Activated CD8-positive, alpha-beta memory T cell treated with anti-CD3 and anti-CD28 coated beads for 36 hours (primary cell): ENCODE data around the gene SUGCT. TPM values are rescaled to one million over a fixed set of nuclear protein-coding genes. Genes with fewer than 3 reads are reported as not detected.

Experiments
- CTCF ChIA-PET: fragments of 350-600 bp; sonication (Branson Sonifier 250); formaldehyde crosslinking; loops from one replicate; lab custom pipeline; 2021; ENCODE audit warnings: antibody characterized with exemption; lab: Charles Lee
- POLR2A ChIA-PET: fragments of 350-600 bp; sonication (Branson Sonifier 250); formaldehyde crosslinking; loops from one replicate; lab custom pipeline; 2021; ENCODE audit warnings: antibody characterized with exemption; lab: Charles Lee
- total RNA-seq, 2 experiments: library from RNA; stranded (reverse); gene quantifications; one replicate each; pipeline ENCODE4 v1.2.3, GENCODE V29; 2021

SUGCT gene
- total RNA-seq, 2 experiments from 2014 or later, result 1.1 to 1.3 TPM

DNA sequence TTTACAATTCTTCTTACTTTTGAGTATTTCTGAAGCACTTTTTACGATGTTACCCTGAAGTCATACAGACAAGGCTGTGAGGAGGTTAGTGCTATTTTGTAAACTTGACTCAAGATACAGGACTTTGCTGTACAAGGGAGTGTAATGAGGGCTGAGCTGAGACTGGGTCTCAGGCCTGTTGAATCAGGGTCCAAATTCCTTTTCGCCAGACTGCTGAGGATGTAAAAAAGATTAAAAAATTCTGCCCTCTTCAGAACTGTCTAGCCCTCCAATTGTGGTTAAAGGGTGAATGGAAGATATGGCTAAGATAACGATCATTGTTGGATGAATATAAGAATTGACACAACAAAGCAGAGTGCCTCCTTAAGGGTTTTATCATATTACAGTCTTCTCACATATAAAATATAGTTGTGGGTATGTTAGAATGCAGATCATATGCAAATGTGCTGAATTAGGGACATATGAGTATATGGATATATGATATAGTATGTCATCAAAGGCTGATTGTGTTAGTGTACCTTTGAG, 165.4 kb downstream of the SUGCT start:
- CTCF ChIA-PET, result interaction anchor here (0.6 kb wide), 1 partner anchor 417 kb away, joined by 4 read pairs; no protein-coding TSS in a partner anchor
- POLR2A ChIA-PET, result no interaction called here

DNA sequence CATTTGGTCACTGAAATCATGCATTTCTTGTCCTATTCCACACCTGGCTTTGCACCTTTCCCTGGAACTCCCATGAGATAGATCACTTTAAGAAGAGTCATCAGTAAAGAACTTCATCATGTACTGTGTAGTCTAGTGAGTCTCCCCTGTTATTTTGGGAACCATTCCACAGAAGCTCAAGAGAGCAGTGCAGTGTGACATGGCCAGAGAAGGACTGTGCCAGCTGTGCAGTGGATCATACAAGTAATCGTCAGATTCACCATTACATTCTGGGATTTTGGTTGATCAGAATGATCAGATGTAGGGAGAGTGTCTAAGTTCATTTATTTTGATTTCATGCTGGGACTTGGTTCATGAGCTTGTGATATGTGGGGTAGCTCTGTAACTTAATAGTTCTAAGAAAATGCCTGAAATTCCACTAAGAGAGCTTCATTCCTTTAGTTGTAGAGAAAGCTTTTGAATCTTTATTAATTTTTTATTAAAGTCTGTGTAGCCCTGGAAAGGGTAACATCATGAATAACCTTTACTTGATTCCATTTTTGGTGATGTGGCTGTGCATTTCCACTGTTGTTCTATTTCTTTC, 166.8 kb downstream of the SUGCT start:
- ChIA-PET POLR2A (no interaction called here), CTCF (no interaction called here)

DNA sequence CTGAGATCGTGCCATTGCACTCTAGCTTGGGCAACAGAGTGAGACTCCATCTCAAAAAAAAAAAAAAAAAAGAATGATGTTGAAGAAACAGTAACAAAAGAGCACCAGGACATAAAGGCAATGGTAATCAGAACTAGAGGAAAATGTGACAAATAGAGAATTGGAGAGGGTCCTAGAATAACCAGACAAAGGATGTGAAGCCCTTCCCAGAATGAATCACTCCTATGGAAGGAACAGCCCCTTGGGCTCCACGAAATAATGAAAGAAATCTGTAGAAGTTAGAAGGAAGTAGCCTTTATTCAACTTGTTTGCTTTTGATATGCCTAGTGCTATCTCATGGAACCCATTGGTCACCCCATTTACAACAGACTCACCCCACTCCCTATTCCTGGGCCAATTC, 169.2 kb downstream of the SUGCT start:
- POLR2A ChIA-PET, result no interaction called here

DNA sequence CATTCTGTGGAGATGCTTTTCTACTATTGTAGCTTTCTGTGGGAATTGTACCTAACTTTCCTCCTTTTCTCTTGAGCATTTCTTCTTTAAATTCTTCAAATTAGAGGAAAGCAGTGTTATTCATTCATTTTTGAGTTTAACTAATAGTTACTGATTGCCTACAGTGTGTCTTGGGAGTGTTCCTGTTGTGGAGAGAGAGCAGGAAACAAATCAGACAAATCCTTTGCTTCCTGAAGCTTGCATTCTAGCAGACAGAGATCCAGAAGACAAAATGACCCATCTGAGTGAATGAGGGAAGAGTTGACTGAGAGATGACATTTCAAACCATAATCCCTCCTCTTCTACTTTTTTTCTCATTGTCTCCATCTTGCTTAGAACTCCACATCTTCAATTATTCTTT, 170.4 kb downstream of the SUGCT start:
- POLR2A ChIA-PET, result no interaction called here
- CTCF ChIA-PET, result no interaction called here

More for the DNA sequence above, 169.2 kb downstream of the SUGCT start:
- CTCF ChIA-PET, result no interaction called here

DNA sequence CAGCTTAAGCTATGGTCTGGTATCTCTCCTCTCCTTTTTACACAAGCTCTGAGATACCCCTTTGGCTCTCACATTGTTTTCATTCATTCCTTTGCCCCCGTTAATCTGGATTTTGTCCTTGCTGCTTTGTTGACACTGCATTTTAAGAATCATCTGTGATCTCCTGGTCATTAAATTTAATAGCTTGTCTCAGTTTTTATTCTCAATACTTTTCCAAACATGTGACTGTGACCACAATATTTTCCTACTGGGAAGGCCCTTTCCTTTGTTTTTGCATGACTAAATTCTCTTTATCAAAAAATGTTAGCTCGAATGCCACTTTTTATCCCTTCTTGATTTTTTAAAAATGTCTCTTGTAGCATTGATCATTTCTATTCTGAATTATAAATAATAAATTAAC, 171.2 kb downstream of the SUGCT start:
- ChIA-PET POLR2A (no interaction called here), CTCF (no interaction called here)

DNA sequence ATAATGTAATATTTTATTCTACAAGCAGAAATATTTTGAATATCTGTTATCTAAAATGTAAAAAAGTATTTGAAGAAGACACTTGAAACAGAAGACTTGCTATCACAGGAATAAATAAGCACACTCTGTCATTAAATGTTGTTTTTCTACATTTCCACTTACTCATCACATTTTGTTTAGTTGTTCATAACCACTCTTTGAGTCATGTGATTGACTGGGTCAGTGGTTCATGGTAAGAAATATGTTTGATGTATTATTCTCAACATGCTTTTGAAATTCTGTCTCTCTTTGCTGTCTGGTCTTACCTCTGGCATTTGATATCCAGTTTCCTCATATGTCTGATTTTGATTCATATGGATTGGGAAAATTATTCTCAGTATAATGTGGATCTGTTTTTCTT, 171.8 kb downstream of the SUGCT start:
- CTCF ChIA-PET, result no interaction called here

DNA sequence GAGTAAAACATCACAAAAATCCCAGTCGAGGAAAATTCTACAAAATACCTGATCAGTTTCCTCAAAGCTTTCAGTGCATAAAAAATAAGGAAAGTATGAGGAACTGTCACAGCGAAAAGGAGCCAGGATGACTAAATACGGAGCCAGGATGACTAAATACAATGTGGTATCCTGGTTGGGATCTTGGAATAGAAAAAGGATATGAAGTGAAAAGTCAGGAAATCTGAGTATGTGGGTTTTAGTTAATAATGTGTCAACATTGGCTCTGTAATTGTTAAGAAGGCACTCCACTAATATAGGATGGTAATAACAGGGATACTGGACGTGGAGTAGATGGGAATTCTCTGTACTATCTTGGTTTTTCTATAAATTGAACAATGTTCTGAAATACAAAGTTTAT, 175.5 kb downstream of the SUGCT start:
- POLR2A ChIA-PET, result no interaction called here
- CTCF ChIA-PET, result no interaction called here

More for the DNA sequence above, 171.8 kb downstream of the SUGCT start:
- POLR2A ChIA-PET, result no interaction called here

DNA sequence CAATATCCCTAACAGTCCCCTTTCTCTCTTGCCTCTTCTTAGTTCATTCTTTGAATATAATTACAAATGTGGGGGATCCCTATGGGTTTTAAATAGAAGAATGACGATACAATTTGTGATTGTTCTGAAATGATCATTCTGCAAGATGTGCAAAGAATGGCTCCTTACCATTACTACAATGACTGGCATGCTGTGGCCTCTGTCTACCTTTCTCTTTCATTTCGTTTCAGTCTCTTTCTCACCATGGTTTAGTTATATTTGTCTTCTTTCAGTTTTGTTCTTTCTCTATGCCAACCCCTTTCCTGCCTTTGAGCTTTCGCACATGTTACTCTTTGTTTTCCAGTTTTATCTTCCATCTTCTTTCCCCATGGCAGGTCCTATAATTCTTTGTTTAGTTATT, 176.5 kb downstream of the SUGCT start:
- ChIA-PET POLR2A (no interaction called here), CTCF (no interaction called here)

DNA sequence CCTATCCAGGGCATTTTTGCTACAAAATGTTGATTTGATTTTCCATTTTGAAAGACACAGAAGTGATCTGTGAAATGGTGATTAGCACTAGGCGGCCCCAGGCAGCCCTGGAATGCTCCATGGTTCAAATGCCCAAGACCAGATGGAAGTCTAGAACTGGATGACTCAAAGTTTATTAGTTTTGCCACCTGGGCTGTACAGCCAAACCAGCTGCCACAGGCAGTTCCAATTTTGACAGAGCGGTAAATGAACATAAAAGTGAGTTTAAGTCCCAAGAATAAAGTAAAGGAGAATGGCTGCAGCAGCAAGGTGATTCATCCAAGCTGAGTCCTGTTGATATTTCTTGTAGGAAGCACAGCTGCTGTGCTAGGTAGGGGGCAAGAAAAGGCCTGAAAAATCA, 180.5 kb downstream of the SUGCT start:
- CTCF ChIA-PET, result no interaction called here

DNA sequence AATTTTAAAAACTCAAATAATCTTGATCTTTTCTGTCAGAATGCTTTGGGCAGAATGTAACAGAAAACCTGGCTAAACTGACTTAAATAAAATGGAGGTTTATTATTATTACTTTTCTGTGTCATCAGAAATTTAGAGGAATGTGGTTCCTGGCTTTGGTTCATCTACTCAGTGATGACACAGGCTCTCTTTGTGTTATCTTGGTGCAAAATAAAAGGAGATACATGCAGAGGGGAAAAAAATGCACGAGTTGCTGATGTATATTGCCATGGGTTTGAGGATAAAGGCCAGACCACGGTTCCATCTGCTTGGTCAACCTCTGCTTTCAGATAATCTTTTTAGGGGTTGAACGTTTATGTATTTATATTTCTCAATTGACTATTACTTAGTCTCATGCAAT, 181.4 kb downstream of the SUGCT start:
- CTCF ChIA-PET, result no interaction called here
- POLR2A ChIA-PET, result no interaction called here

More for the DNA sequence above, 180.5 kb downstream of the SUGCT start:
- POLR2A ChIA-PET, result no interaction called here

DNA sequence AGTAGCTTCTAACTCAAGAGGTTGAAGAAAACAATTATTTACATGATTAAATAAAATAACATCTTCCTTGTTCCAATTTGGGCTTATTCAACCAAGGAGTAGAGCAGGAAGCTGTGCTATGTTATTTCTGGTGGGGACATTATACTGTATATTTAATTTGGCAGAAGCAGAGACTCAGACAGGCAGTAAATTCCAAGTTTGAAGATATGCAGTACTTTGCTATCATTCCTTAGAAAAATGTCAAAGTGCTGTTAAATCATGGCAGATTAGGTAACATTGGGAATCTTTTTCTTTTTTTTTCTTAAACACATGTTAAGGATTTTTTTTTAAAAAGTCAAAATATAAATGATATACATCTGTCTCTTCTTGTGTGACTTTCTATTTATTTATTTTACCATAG, 190.1 kb downstream of the SUGCT start:
- CTCF ChIA-PET, result no interaction called here
- POLR2A ChIA-PET, result no interaction called here

DNA sequence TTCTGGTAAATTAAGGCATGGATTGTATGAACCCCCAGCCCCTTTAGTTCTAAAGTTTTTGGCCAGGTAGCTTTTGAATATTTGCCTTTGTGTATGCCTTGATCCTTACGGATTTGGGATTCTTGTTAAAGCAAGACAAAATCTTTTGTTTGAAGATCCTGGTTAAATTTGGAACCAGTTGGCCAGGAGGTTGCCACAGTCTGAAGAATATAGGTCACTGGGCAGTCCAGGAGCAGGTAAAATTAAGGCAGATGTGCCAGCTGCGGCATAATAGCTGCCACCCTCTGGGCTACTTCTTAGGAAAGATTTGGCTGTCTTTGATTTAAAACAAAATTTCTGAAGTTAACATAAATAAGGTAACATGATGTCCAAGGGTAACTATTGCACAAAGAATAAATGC, 192.3 kb downstream of the SUGCT start:
- ChIA-PET POLR2A (no interaction called here), CTCF (no interaction called here)

DNA sequence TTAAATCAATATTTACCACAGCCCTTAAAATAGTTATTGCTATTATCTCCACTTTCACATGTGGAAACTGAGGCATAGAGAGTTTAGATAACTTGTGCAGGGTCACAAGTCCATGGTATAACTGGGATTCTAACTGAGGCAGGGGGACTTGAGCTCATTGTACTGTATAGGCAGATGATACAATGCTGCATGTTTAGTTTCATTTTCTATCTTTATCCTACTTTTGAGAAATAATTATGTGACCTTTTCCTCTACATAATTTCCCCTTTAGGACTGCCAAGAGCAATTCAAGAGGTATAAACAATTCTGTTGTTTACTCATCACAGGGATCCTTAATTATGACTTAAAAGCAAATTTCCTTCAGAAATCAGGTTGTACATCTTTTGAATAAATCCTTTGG, 193.1 kb downstream of the SUGCT start:
- ChIA-PET CTCF (no interaction called here), POLR2A (no interaction called here)

DNA sequence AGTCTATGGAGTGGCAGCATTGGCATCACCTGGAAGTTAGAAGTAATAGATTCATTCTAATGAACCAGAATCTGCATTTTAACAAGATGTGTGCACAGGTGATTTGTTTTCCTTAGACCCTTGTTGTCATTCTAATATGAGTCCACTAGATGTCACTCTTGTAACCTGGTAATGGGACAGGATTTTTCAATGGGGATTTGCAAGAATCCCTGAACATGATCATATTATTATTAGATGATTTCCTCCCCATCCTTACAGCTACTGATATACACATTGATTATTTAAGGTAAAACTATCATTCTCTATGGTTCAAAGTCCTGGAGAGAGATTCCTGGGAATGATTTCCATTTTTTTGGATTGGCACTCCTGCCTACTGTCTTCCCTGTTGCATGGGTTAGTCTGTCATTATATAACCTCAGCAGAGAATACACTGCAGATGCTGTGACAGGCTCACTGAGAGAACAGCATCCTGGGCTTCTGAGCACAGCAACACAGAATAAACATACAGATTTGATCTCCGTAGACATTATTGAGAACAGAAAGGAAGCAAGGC, 194.9 kb downstream of the SUGCT start:
- POLR2A ChIA-PET, result no interaction called here

DNA sequence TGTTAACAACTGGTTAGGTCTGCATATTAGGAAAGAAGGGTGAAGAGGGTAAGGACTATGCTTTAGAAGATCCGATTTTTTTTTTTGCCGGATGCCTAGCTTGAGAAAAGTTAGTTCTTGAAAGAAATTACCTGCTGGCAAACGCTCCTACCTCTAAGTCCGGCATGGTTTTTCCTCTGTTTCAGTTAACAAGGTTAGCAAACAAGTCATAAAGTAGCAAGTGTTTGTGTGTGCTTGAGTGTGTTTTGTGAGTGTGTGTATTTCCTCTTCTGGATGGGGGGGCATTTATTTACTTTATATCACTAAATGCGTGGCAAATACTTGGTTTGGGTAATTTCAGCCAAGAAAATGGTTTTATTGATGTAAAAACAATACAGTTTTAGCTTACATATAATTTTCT, 195.6 kb downstream of the SUGCT start:
- ChIA-PET CTCF (no interaction called here), POLR2A (no interaction called here)

More for the DNA sequence above, 194.9 kb downstream of the SUGCT start:
- CTCF ChIA-PET, result no interaction called here

DNA sequence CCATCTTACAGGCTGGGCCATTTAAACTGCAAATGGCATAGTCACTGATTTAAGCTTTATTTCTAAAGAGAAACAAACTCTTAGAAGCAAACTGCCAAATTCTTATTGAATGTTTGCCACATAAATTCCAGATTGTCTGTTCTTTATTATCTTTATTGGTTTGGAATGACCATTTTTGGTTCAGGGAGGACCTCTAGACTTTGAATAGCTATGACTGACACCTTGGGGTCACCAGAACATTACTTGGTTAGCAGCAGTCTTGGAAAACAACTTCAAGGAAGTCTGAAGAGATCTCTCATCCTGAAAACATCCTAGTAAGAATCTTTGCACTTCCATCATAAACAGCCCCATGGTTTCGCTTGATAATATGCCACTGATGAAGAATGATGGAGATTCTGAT, 197.1 kb downstream of the SUGCT start:
- ChIA-PET POLR2A (no interaction called here), CTCF (no interaction called here)

DNA sequence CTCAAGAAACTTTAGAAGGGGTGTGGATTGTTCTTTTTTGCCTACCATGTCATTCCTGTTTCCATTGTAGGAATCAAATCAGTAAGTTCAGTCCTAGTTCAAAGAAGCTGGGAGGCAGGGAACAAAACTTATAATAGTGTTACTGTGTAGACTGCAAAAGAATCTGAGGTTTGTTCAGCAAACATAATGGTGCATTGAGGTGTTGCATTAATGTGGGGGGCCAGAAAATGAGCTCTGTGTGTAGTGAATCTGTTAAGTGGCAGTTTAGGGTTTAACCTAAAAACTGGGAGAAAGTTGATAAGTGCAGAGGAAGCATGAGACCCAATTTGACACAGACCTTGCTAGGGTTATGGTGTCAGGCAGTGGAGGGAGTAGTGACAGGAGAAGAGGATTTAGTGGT, 197.7 kb downstream of the SUGCT start:
- ChIA-PET CTCF (no interaction called here), POLR2A (no interaction called here)

DNA sequence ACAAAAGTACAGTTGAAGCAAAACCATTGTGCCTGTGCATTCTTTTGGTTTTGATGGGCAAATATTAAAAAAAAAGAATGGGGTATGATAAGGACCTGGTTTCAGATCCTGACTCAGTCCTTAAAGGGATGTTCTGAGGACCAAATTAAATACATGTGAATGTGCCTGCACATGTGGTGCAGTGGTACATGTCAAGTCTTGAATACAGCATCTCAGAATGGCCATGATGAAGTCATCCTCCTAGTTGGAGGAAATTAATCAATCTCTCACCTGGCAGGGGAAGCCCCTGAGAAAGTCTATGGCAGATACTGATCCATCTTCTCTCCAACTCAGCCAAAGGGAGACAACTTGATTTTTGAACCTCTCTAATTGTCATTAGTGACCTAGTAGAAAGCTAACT, 207.0 kb downstream of the SUGCT start:
- ChIA-PET POLR2A (no interaction called here), CTCF (no interaction called here)

DNA sequence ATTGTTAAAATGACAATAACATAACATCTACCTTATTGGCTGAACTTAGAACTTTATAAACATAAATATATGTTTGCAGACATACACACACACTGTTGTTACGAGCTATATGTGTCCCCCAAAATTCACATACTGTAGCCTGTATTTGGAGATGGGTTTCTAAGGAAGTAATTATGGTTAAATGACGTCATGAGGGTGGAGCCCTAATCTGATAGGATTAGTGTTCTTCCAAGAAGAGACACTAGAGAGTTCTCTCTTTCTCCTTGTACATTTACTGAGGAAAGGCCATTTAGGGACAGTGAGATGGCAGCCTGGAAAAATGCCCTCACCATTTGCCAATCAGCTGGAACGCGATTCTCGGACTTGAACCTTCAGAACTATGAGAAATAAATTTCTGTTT, 211.7 kb downstream of the SUGCT start:
- ChIA-PET POLR2A (no interaction called here), CTCF (no interaction called here)

DNA sequence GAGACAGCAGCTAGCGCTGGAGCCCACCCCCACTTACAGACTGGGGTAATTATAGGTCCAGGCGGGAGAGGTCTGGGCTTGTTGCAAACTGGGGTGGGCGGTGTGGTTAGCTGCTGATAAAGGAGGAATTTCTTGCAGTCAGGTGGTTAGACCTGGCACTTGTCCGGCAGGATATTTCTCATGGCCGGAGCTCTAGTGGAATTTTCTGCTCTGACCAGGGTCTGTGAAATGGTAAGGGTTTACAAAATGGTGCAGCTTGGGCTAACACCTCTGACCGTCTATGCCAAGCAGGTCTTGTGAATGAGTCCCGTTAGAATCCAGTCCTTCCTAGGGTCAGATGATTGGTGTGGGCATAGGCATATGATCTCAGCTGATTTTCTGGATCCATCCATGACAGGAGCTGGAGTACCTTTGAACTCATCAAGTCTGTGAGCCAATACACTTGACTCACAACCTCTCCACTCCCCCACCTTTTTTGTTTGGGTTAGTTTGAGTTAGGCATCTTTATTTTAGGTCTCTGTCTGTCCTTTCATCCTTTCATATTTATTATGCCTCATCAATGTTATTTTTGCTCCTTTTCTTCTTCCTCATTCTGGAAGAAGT, 213.4 kb downstream of the SUGCT start:
- CTCF ChIA-PET, result no interaction called here
- POLR2A ChIA-PET, result no interaction called here

DNA sequence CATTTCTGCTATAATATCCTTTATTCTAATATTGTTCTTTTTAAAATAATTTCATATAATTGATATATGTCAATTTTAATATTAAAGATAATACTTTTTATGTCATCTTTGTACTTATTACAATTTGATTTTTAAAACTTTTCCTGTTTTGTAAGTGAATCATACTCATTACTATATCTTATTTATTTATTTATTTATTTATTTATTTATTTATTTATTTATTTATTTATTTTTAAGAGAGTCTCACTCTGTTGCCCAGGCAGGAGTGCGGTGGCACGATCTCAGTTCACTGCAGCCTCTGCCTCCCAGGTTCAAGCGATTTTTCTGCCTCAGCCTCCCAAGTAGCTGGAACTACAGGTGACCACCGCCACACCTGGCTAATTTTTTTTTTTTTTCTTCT, 215.3 kb downstream of the SUGCT start:
- ChIA-PET POLR2A (no interaction called here), CTCF (no interaction called here)
